Suprapubic skin (tissue), 4 donors: ENCODE data around the gene EPN2. TPM values are rescaled to one million over a fixed set of nuclear protein-coding genes. Genes with fewer than 3 reads are reported as not detected.

Experiments
- DNase-seq, 2 donors: peaks; one replicate each; pipeline ENCODE4 v3.0.0-alpha.2; 2019; ENCODE audit warnings: low spot score in 2 of 2
- H3K27ac ChIP-seq: fragments of 200-600 bp; sonication (generic); one replicate; pipeline ENCODE4 v1.5.1; 2019
- H3K27me3 ChIP-seq: fragments of 200-600 bp; sonication (generic); one replicate; pipeline ENCODE4 v1.5.1; 2019
- H3K36me3 ChIP-seq: fragments of 200-600 bp; sonication (generic); one replicate; pipeline ENCODE4 v1.5.1; 2019
- H3K4me1 ChIP-seq: fragments of 200-600 bp; sonication (generic); one replicate; pipeline ENCODE4 v1.5.1; 2019
- H3K4me3 ChIP-seq: fragments of 200-600 bp; sonication (generic); one replicate; pipeline ENCODE4 v1.5.1; 2019; ENCODE audit warnings: mild to moderate bottlenecking
- H3K9me3 ChIP-seq: fragments of 200-600 bp; sonication (generic); one replicate; pipeline ENCODE4 v1.5.1; 2019
- EP300 ChIP-seq: sonication (generic); formaldehyde crosslinking; IDR thresholded peaks from one replicate; pipeline ENCODE4 v1.6.1; 2017; ENCODE audit warnings: antibody characterized with exemption
- POLR2A ChIP-seq, 2 donors: fragments of 450-650 bp; IDR thresholded peaks; one replicate each; pipeline ENCODE4 v1.6.1; 2017; ENCODE audit warnings: antibody characterized with exemption in 2 of 2, mild to moderate bottlenecking in 2 of 2, moderate library complexity in 2 of 2
- POLR2AphosphoS5 ChIP-seq, 3 donors: sonication (generic); formaldehyde crosslinking; IDR thresholded peaks; one replicate each; pipeline ENCODE4 v1.6.1; 2017; ENCODE audit warnings: antibody characterized with exemption in 3 of 3
- WGBS: methylation state at CpG from one replicate; pipeline ENCODE4 v1.1.5; 2018; 5-methylcytosine and 5-hydroxymethylcytosine counted together
- total RNA-seq, 4 donors: library from RNA; depleted of rRNA; stranded (reverse); fragments of >200 nt; gene quantifications; one replicate each; pipeline ENCODE4 v1.1.0, GENCODE V29; 2016
- TF ChIP-seq, protein P1 (sequence below), 2 donors: fragments of 200-600 bp in 1 of 2; fragments of 450-650 bp in 1 of 2; sonication (generic) in 1 of 2; IDR thresholded peaks; one replicate each; pipeline ENCODE4 v1.5.1; 2016 to 2019; ENCODE audit warnings: antibody characterized with exemption in 2 of 2, mild to moderate bottlenecking in 1 of 2, moderate library complexity in 1 of 2

EPN2 gene
- total RNA-seq, 4 donors from 2014 or later, result 95.9 to 276 (median 131) TPM

DNA sequence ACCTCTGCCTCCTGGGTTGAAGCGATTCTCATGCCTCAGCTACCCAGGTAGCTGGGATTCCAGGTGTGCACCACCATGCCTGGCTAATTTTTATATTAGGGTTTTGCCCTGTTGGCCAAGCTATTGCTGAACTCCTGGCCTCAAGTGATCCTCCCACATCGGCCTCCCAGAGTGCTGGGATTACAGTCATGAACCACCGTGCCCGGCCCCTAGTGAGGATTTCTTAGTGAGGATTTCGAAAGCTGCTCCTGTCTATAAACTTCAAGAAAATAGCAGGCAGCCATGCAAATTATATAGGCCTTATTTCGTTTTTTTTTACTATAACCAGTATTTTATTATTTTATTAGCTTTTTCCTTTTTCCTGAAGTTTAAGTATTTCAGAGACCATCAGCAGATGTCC, 41.6 kb downstream of the EPN2 start:
- 93% methylated on average over 6 of the region's 6 CpGs for WGBS

DNA sequence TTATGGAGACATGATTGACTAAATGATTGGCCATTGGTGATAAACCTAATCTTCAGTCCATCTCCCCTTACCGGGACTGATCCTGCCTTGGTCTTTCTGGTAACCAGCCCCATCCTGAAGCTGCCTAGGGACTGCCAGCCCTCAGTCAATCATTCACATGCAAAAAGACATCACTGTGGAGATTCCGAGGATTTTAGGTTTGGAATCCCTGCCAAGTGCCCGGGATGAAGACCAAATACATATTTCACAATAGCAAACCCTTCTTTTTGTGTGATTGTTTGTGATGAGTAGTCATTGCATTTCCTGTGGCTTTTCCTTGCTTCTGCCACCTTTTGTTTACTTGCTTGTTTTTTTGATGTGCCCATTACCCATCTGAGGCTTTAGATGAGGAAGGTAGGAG, 44.0 kb downstream of the EPN2 start:
- Histone ChIP-seq H3K27me3 (no peaks in the 10 kb centered on the region), H3K27ac (no peak overlapping the region), H3K4me1 (peaks cover 37% of the 10 kb centered on the region), H3K9me3 (no peaks in the 10 kb centered on the region), H3K4me3 (no peak overlapping the region), H3K36me3 (peaks cover 24% of the 10 kb centered on the region)
- WGBS, result 51% methylated on average over 3 of the region's 3 CpGs
- DNase-seq, result no peak
- TF ChIP-seq, protein P1, sequence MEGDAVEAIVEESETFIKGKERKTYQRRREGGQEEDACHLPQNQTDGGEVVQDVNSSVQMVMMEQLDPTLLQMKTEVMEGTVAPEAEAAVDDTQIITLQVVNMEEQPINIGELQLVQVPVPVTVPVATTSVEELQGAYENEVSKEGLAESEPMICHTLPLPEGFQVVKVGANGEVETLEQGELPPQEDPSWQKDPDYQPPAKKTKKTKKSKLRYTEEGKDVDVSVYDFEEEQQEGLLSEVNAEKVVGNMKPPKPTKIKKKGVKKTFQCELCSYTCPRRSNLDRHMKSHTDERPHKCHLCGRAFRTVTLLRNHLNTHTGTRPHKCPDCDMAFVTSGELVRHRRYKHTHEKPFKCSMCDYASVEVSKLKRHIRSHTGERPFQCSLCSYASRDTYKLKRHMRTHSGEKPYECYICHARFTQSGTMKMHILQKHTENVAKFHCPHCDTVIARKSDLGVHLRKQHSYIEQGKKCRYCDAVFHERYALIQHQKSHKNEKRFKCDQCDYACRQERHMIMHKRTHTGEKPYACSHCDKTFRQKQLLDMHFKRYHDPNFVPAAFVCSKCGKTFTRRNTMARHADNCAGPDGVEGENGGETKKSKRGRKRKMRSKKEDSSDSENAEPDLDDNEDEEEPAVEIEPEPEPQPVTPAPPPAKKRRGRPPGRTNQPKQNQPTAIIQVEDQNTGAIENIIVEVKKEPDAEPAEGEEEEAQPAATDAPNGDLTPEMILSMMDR (IDR thresholded peaks at IDR 0.05), result no peak
- no peak for TF ChIP-seq POLR2A (IDR thresholded peaks at IDR 0.05)
- no peak for TF ChIP-seq EP300
- no peak for TF ChIP-seq POLR2AphosphoS5 (IDR thresholded peaks at IDR 0.05)

More for the DNA sequence above, 41.6 kb downstream of the EPN2 start:
- TF ChIP-seq POLR2AphosphoS5 (IDR thresholded peaks at IDR 0.05) (no peak), POLR2A (IDR thresholded peaks at IDR 0.05) (no peak), EP300 (no peak)
- TF ChIP-seq, protein P1 (IDR thresholded peaks at IDR 0.05), result no peak
- no peaks in the 10 kb centered on the region for H3K9me3 ChIP-seq
- H3K4me1 ChIP-seq, result peaks cover 15% of the 10 kb centered on the region
- no peak overlapping the region for H3K4me3 ChIP-seq
- DNase-seq, result no peak
- peaks cover 16% of the 10 kb centered on the region for H3K36me3 ChIP-seq
- no peak overlapping the region for H3K27ac ChIP-seq
- no peaks in the 10 kb centered on the region for H3K27me3 ChIP-seq

DNA sequence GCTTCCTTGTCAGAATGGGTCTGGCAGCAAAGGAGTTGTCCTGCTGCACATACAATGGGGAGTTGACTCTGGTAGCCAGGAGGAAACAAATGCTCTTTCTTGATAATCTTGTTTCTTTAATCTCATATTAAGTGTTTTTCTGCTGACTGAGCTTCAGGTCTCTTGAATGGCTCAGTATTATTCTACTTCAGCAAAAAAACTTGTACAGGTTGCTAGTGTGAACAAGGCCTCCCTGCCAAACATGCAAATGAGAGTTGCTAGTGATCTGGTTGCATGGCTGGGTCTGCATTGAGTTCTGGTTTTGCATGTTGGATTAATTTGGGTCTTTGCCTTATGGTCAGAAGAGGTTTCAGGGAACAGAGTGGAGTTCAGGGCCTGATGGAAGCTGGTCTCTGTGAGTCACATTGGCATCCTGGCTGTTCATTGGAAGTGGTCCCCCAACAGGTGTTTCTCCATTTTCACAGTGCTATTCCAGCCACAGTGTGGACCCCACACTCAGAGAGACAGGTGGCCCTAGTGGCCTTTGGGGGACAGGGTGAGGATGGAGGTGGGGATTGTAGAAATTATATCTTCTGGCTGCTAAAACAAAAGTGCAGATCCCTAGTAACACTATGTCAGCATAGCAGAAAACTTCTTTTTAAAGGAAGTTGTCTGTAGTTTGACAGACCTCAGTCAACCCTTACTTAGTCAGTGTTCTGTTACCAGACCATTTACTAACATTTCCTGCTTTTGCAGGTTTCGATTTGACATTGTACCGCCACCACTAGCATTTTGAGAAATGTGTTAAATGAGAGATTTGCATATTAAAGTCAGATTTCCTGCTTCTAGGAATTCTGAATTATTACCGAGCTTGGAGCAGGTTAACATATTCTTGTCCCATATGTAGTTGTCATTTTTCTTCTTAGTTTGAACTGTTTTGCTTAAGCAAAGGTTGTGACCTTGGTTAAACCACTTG, 47.1 kb downstream of the EPN2 start:
- Histone ChIP-seq H3K27ac (no peak overlapping the region), H3K27me3 (no peaks in the 10 kb centered on the region), H3K4me3 (no peak overlapping the region), H3K9me3 (no peaks in the 10 kb centered on the region), H3K4me1 (peaks cover 42% of the 10 kb centered on the region), H3K36me3 (peaks cover 31% of the 10 kb centered on the region)
- DNase-seq, result no peak
- TF ChIP-seq EP300, result no peak
- TF ChIP-seq POLR2A (IDR thresholded peaks at IDR 0.05), result no peak
- TF ChIP-seq, protein P1 (IDR thresholded peaks at IDR 0.05), result no peak
- no peak for TF ChIP-seq POLR2AphosphoS5 (IDR thresholded peaks at IDR 0.05)
- WGBS, result 76% methylated on average over 3 of the region's 3 CpGs

- no peak overlapping the region for H3K27ac ChIP-seq
- H3K36me3 ChIP-seq, result peaks cover 31% of the 10 kb centered on the region
- TF ChIP-seq POLR2A (IDR thresholded peaks at IDR 0.05) (no peak), POLR2AphosphoS5 (IDR thresholded peaks at IDR 0.05) (no peak), EP300 (no peak)
- TF ChIP-seq, protein P1 (IDR thresholded peaks at IDR 0.05), result no peak
- H3K9me3 ChIP-seq, result no peaks in the 10 kb centered on the region
- DNase-seq, result no peak
- H3K27me3 ChIP-seq, result no peaks in the 10 kb centered on the region
- H3K4me1 ChIP-seq, result peaks cover 49% of the 10 kb centered on the region
- H3K4me3 ChIP-seq, result no peak overlapping the region
- WGBS, result no CpG with 5 or more reads among the region's 21 CpGs
Measured at GRCh38 chr17:19285213-19285900, 48.2 kb downstream of the EPN2 start.
